Progenitor cell of endocrine pancreas (in vitro differentiated cells): Measurements from ENCODE around the gene CELF3. TPM values are rescaled to one million over a fixed set of nuclear protein-coding genes. Genes with fewer than 3 reads are reported as not detected.
"Not testable (repeated sequence)": the region's sequence is repeated elsewhere in the genome, so short reads cannot be mapped to it uniquely, and the experiment has no call there.

Source experiments
- DNase-seq: peaks from one replicate; pipeline ENCODE4 v3.0.0; 2021; ENCODE audit warnings: low spot score; ENCODE audit not compliant: unreplicated experiment
- H3K27ac Mint-ChIP-seq: 2 replicates; pipeline ENCODE4 v1.8.0; 2021; ENCODE audit warnings: mild to moderate bottlenecking, moderate library complexity, mixed read lengths
- H3K27me3 Mint-ChIP-seq: 2 replicates; pipeline ENCODE4 v1.8.0; 2021; ENCODE audit warnings: mixed read lengths
- H3K36me3 Mint-ChIP-seq: 2 replicates; pipeline ENCODE4 v1.8.0; 2022; ENCODE audit warnings: mixed read lengths; ENCODE audit not compliant: insufficient read depth
- H3K4me1 Mint-ChIP-seq: 2 replicates; pipeline ENCODE4 v1.8.0; 2021; ENCODE audit warnings: low read depth, mixed read lengths
- H3K4me3 Mint-ChIP-seq: 2 replicates; pipeline ENCODE4 v1.8.0; 2021; ENCODE audit warnings: low read depth, mild to moderate bottlenecking, moderate library complexity, mixed read lengths
- H3K9me3 Mint-ChIP-seq: 2 replicates; pipeline ENCODE4 v1.8.0; 2021; ENCODE audit warnings: low read depth, mixed read lengths
- CTCF ChIP-seq: fragments of 200-600 bp; sonication (generic); IDR thresholded peaks from one replicate; pipeline ENCODE4 v1.5.0; 2021; ENCODE audit warnings: antibody characterized with exemption, mild to moderate bottlenecking; ENCODE audit not compliant: unreplicated experiment
- total RNA-seq: library from RNA; stranded (reverse); gene quantifications from 2 replicates; pipeline ENCODE4 v1.2.1, GENCODE V29; 2021

CELF3 gene
- total RNA-seq, 1 donor from 2014 or later = 22.6 TPM

GRCh38 chr1:151684128-151684527, 32.5 kb downstream of the CELF3 start:
- peaks cover 5% of the 10 kb centered on the region for H3K4me1 Mint-ChIP-seq
- no peaks in the 10 kb centered on the region for H3K27me3 Mint-ChIP-seq
- H3K36me3 Mint-ChIP-seq = peaks cover 14% of the 10 kb centered on the region
- DNase-seq = no peak
- no peak overlapping the region for H3K27ac Mint-ChIP-seq
- H3K9me3 Mint-ChIP-seq = no peaks in the 10 kb centered on the region
- no peak overlapping the region for H3K4me3 Mint-ChIP-seq
- TF ChIP-seq CTCF = no peak

- not testable (repeated sequence) for H3K4me3 Mint-ChIP-seq, H3K27me3 Mint-ChIP-seq, DNase-seq, H3K4me1 Mint-ChIP-seq, H3K9me3 Mint-ChIP-seq, H3K27ac Mint-ChIP-seq
- peaks cover 12% of the 10 kb centered on the region for H3K36me3 Mint-ChIP-seq
These were observed 33.7 kb downstream of the CELF3 start for GRCh38 chr1:151682901-151683300.

GRCh38 chr1:151681923-151682322, 34.7 kb downstream of the CELF3 start:
- Mint-ChIP-seq H3K27ac (no peak overlapping the region), H3K9me3 (no peaks in the 10 kb centered on the region), H3K4me1 (peaks cover 5% of the 10 kb centered on the region), H3K4me3 (no peak overlapping the region), H3K36me3 (peaks cover 8% of the 10 kb centered on the region), H3K27me3 (no peaks in the 10 kb centered on the region)
- TF ChIP-seq CTCF = no peak
- DNase-seq = no peak

GRCh38 chr1:151680826-151681225, 35.8 kb downstream of the CELF3 start:
- no peaks in the 10 kb centered on the region for H3K27me3 Mint-ChIP-seq
- DNase-seq = no peak
- H3K9me3 Mint-ChIP-seq = no peaks in the 10 kb centered on the region
- H3K36me3 Mint-ChIP-seq = peaks cover 6% of the 10 kb centered on the region
- no peak for TF ChIP-seq CTCF
- H3K4me1 Mint-ChIP-seq = peaks cover 5% of the 10 kb centered on the region
- no peak overlapping the region for H3K27ac Mint-ChIP-seq
- no peak overlapping the region for H3K4me3 Mint-ChIP-seq

GRCh38 chr1:151680391-151680790, 36.2 kb downstream of the CELF3 start:
- TF ChIP-seq CTCF = no peak
- Mint-ChIP-seq H3K9me3 (no peaks in the 10 kb centered on the region), H3K4me3 (no peak overlapping the region), H3K27ac (no peak overlapping the region), H3K27me3 (no peaks in the 10 kb centered on the region), H3K4me1 (peaks cover 5% of the 10 kb centered on the region), H3K36me3 (peaks cover 5% of the 10 kb centered on the region)
- no peak for DNase-seq

GRCh38 chr1:151673407-151673806, 43.2 kb downstream of the CELF3 start:
- peaks cover 31% of the 10 kb centered on the region for H3K36me3 Mint-ChIP-seq
- TF ChIP-seq CTCF = no peak
- DNase-seq = no peak
- peaks cover 16% of the 10 kb centered on the region for H3K9me3 Mint-ChIP-seq
- no peak overlapping the region for H3K4me3 Mint-ChIP-seq
- H3K27me3 Mint-ChIP-seq = no peaks in the 10 kb centered on the region
- no peak overlapping the region for H3K27ac Mint-ChIP-seq
- no peaks in the 10 kb centered on the region for H3K4me1 Mint-ChIP-seq

- Mint-ChIP-seq H3K27ac (peak overlapping the region; percentile 22), H3K9me3 (peaks cover 16% of the 10 kb centered on the region), H3K36me3 (peaks cover 37% of the 10 kb centered on the region)
- DNase-seq, H3K4me1 Mint-ChIP-seq, H3K27me3 Mint-ChIP-seq, H3K4me3 Mint-ChIP-seq: not testable (repeated sequence)
These were observed 46.4 kb downstream of the CELF3 start for GRCh38 chr1:151670036-151670675.
